UCSD-AML1 (cell line): ENCODE measurements around the gene MEI1.

Experiments
- DNase-seq: peaks from one replicate; lab custom pipeline; 2025; ENCODE audit not compliant: unreplicated experiment; lab: John Stamatoyannopoulos, UW

Gene MEI1

GRCh38 chr22:41781507-41781906 lies 82.2 kb downstream of the MEI1 start:
- no peak for DNase-seq

- no peak for DNase-seq
Measured at GRCh38 chr22:41782316-41782715, 83.0 kb downstream of the MEI1 start.

GRCh38 chr22:41782751-41783150 lies 83.4 kb downstream of the MEI1 start:
- DNase-seq: no peak

- no peak for DNase-seq
Measured at GRCh38 chr22:41787331-41787730, 88.0 kb downstream of the MEI1 start.

- no peak for DNase-seq
Measured at GRCh38 chr22:41793871-41794270, 94.6 kb downstream of the MEI1 start.

- no peak for DNase-seq
Measured at GRCh38 chr22:41798736-41799135, 99.4 kb downstream of the MEI1 start.

- DNase-seq: no peak
Measured at GRCh38 chr22:41799486-41800347, 100.4 kb downstream of the MEI1 start.

GRCh38 chr22:41800348-41801146 lies 101.2 kb downstream of the MEI1 start, which contains the start of gene CCDC134:
CCDC134 (plus strand) TSS chr22:41800679; CDS start chr22:41808891, 8,212 bp downstream.
- DNase-seq: peak; percentile 92

GRCh38 chr22:41801147-41801819 lies 102.0 kb downstream of the MEI1 start:
- DNase-seq: no peak

- no peak for DNase-seq
Measured at GRCh38 chr22:41801886-41802285, 102.6 kb downstream of the MEI1 start.

GRCh38 chr22:41805639-41806038 lies 106.3 kb downstream of the MEI1 start:
- DNase-seq: no peak

GRCh38 chr22:41808400-41808799 lies 109.1 kb downstream of the MEI1 start:
- no peak for DNase-seq

GRCh38 chr22:41810022-41810421 lies 110.7 kb downstream of the MEI1 start:
- no peak for DNase-seq

- DNase-seq: no peak
Measured at GRCh38 chr22:41812805-41813545, 113.7 kb downstream of the MEI1 start.

- DNase-seq: no peak
Measured at GRCh38 chr22:41813726-41814410, 114.6 kb downstream of the MEI1 start.

- no peak for DNase-seq
Measured at GRCh38 chr22:41815716-41816115, 116.4 kb downstream of the MEI1 start.

- no peak for DNase-seq
Measured at GRCh38 chr22:41816241-41816640, 116.9 kb downstream of the MEI1 start.

- DNase-seq: no peak
Measured at GRCh38 chr22:41816871-41817270, 117.6 kb downstream of the MEI1 start.

GRCh38 chr22:41818011-41818410 lies 118.7 kb downstream of the MEI1 start:
- no peak for DNase-seq

- no peak for DNase-seq
Measured at GRCh38 chr22:41818596-41818995, 119.3 kb downstream of the MEI1 start.
